Endodermal cell (in vitro differentiated cells): ENCODE data around the gene ZNF407. TPM values are rescaled to one million over a fixed set of nuclear protein-coding genes. Genes with fewer than 3 reads are reported as not detected.

Experiments used
- DNase-seq: peaks from one replicate; pipeline ENCODE4 v3.0.0-alpha.2; 2017
- H3K27ac ChIP-seq: 2 replicates; pipeline ENCODE4 v1.5.1; 2013; ENCODE audit warnings: mild to moderate bottlenecking, low read depth, low read length, moderate library complexity
- H3K27me3 ChIP-seq: 2 replicates; pipeline ENCODE4 v1.6.1; 2013; ENCODE audit warnings: mild to moderate bottlenecking, low read length, moderate library complexity; ENCODE audit not compliant: insufficient read depth, control insufficient read depth, poor library complexity, severe bottlenecking
- H3K36me3 ChIP-seq: 2 replicates; pipeline ENCODE4 v1.7.0; 2013; ENCODE audit warnings: mild to moderate bottlenecking, low read length, moderate library complexity; ENCODE audit not compliant: control insufficient read depth, insufficient read depth
- H3K4me1 ChIP-seq: one replicate; pipeline ENCODE4 v1.7.0; 2013; ENCODE audit warnings: low read length; ENCODE audit not compliant: control insufficient read depth, insufficient read depth
- H3K4me3 ChIP-seq: 2 replicates; pipeline ENCODE4 v1.5.1; 2013; ENCODE audit warnings: mild to moderate bottlenecking, low read length, moderate library complexity
- H3K9ac ChIP-seq: 2 replicates; pipeline ENCODE4 v1.6.1; 2013; ENCODE audit warnings: mild to moderate bottlenecking, low read length, moderate library complexity; ENCODE audit not compliant: poor library complexity, severe bottlenecking; ENCODE audit errors: extremely low read depth
- H3K9me3 ChIP-seq: 2 replicates; pipeline ENCODE4 v1.6.1; 2013; ENCODE audit warnings: mild to moderate bottlenecking, low read length, moderate library complexity; ENCODE audit not compliant: control insufficient read depth
- H3K27ac Mint-ChIP-seq: 2 replicates; pipeline ENCODE4 v1.8.0; 2020; ENCODE audit warnings: mixed read lengths
- H3K27me3 Mint-ChIP-seq: 2 replicates; pipeline ENCODE4 v1.8.0; 2021; ENCODE audit warnings: mild to moderate bottlenecking, mixed read lengths; ENCODE audit not compliant: insufficient read depth
- H3K36me3 Mint-ChIP-seq: 2 replicates; pipeline ENCODE4 v1.8.0; 2020; ENCODE audit warnings: low read depth, mixed read lengths
- H3K4me1 Mint-ChIP-seq: 2 replicates; pipeline ENCODE4 v1.8.0; 2020; ENCODE audit warnings: mixed read lengths
- H3K4me3 Mint-ChIP-seq: 2 replicates; pipeline ENCODE4 v1.8.0; 2020; ENCODE audit warnings: mild to moderate bottlenecking, moderate library complexity, mixed read lengths
- H3K9me3 Mint-ChIP-seq: 2 replicates; pipeline ENCODE4 v1.8.0; 2020; ENCODE audit warnings: mild to moderate bottlenecking, mixed read lengths
- CTCF ChIP-seq: fragments of 200-600 bp; sonication (generic); conservative IDR thresholded peaks from 2 replicates; pipeline ENCODE4 v1.5.0; 2021; ENCODE audit warnings: antibody characterized with exemption, mild to moderate bottlenecking
- WGBS, 2 experiments: methylation state at CpG; one replicate each; pipeline versions ENCODE4 v1.1.5 to v1.1.7; 2013; ENCODE audit warnings: missing lambda C conversion rate in 2 of 2, mixed read lengths in 1 of 2; ENCODE audit not compliant: insufficient coverage in 1 of 2, insufficient read length in 1 of 2; 5-methylcytosine and 5-hydroxymethylcytosine counted together
- total RNA-seq, 2 donors: library from RNA; stranded (reverse); fragmentation: NEBNext Ultra II Directional in 1 of 2; extraction: Animal tissue kit (Norgen Biotek cat#: 25700) in 1 of 2; gene quantifications; 2 replicates in 1 of 2; 3 replicates in 1 of 2; pipeline ENCODE4 v1.2.1, GENCODE V29; 2021

The ZNF407 gene
- total RNA-seq, 2 donors from 2014 or later: 7.6 to 13.1 TPM

GRCh38 chr18:74556126-74556525 lies 41.5 kb upstream of the ZNF407 start:
- H3K4me1 ChIP-seq: no peaks in the 10 kb centered on the region
- H3K36me3 ChIP-seq: no peaks in the 10 kb centered on the region
- peaks cover 6% of the 10 kb centered on the region for H3K27me3 ChIP-seq
- WGBS, 2 experiments: 93 to 100% methylated on average over 5 to 11 of the region's 11 CpGs
- no peaks in the 10 kb centered on the region for H3K36me3 Mint-ChIP-seq
- no peak for TF ChIP-seq CTCF
- peaks cover 36% of the 10 kb centered on the region for H3K27me3 Mint-ChIP-seq
- H3K9me3 Mint-ChIP-seq: peaks cover 8% of the 10 kb centered on the region
- peaks cover under 1% of the 10 kb centered on the region for H3K4me1 Mint-ChIP-seq
- H3K27ac Mint-ChIP-seq: no peak overlapping the region
- no peak overlapping the region for H3K4me3 Mint-ChIP-seq
- no peak overlapping the region for H3K27ac ChIP-seq
- no peak overlapping the region for H3K4me3 ChIP-seq
- no peak overlapping the region for H3K9ac ChIP-seq
- DNase-seq: no peak
- H3K9me3 ChIP-seq: peaks cover 5% of the 10 kb centered on the region

- Mint-ChIP-seq H3K27ac (no peak overlapping the region), H3K4me3 (no peak overlapping the region), H3K27me3 (peaks cover 33% of the 10 kb centered on the region), H3K36me3 (no peaks in the 10 kb centered on the region), H3K9me3 (no peaks in the 10 kb centered on the region), H3K4me1 (peaks cover 19% of the 10 kb centered on the region)
- DNase-seq: no peak
- 97% methylated on average over 4 of the region's 4 CpGs; no CpG with 5 or more reads in 1 of the 2 experiments for WGBS, 2 experiments
- Histone ChIP-seq H3K36me3 (no peaks in the 10 kb centered on the region), H3K9ac (no peak overlapping the region), H3K4me1 (peaks cover 6% of the 10 kb centered on the region), H3K27me3 (peaks cover 6% of the 10 kb centered on the region), H3K9me3 (no peaks in the 10 kb centered on the region), H3K4me3 (no peak overlapping the region), H3K27ac (no peak overlapping the region)
- no peak for TF ChIP-seq CTCF
These were observed 39.6 kb upstream of the ZNF407 start for GRCh38 chr18:74558096-74558495.

GRCh38 chr18:74562131-74562730 lies 35.4 kb upstream of the ZNF407 start:
- TF ChIP-seq CTCF: no peak
- Mint-ChIP-seq H3K9me3 (peaks cover 28% of the 10 kb centered on the region), H3K36me3 (peaks cover 6% of the 10 kb centered on the region), H3K27me3 (peaks cover 14% of the 10 kb centered on the region), H3K4me3 (no peak overlapping the region), H3K4me1 (peaks cover 29% of the 10 kb centered on the region), H3K27ac (peak overlapping the region; percentile 52)
- peaks cover 11% of the 10 kb centered on the region for H3K4me1 ChIP-seq
- no peak overlapping the region for H3K9ac ChIP-seq
- H3K9me3 ChIP-seq: peaks cover 28% of the 10 kb centered on the region
- no peaks in the 10 kb centered on the region for H3K36me3 ChIP-seq
- H3K27ac ChIP-seq: no peak overlapping the region
- H3K27me3 ChIP-seq: no peaks in the 10 kb centered on the region
- H3K4me3 ChIP-seq: peak overlapping the region; percentile 32
- DNase-seq: peak; percentile 59
- WGBS, 2 experiments: 55 to 66% methylated on average over 3 to 4 of the region's 4 CpGs
